Measurements from ENCODE around the gene WDR18. TPM values are rescaled to one million over a fixed set of nuclear protein-coding genes. Genes with fewer than 3 reads are reported as not detected.
"Not testable (repeated sequence)": the region's sequence is repeated elsewhere in the genome, so short reads cannot be mapped to it uniquely, and the experiment has no call there.

Gene WDR18
- total RNA-seq, 2 experiments from 2014 or later: 73.3 to 75.8 TPM

DNA sequence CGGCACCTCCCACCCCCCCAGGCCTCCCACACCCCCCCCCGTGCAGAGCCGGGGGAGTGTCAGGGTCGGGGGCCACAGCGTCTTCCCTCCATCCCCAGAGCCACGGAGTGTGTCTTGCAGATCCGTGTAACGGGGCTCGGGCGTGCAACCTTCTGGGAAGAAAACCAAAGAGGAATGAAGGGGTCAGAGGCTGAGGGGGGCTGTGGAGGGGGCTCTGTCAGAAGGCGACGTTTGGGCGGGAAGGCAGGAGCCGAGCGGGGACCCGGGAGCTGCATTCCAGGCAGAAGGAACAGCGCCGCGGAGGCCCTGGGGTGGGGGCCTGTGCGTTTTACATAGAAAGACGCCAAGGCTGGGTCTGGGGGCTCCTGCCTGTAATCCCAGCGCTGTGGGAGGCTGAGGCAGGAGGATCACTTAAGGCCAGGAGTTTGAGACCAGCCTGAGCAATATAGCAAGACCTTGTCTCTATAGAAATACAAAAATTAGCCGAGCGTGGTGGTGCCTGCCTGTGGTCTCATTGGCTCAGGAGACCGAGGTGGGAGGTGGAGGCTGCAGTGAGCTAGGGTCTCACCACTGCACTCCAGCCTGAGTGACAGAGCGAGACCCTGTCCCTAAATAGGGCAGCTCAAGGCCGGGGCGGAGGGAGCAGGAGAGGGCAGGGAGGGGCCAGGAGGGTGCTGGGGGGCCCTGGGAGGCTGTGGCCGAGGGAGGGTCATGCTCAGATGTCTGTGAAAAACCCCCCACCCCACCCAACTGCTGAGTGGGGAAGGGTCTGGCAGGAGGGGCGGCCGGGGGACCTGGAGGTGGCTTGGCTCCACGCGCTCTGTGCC lies 30.5 kb upstream of the WDR18 start:
- Mint-ChIP-seq H3K4me1 (ENCODE audit: low read depth) (peaks cover 9% of the 10 kb centered on the region), H3K27ac (no peak overlapping the region), H3K9me3 (no peaks in the 10 kb centered on the region), H3K27me3 (no peaks in the 10 kb centered on the region), H3K36me3 (no peaks in the 10 kb centered on the region), H3K4me3 (no peak overlapping the region)
- POLR2A ChIA-PET: no interaction called here
- CTCF ChIA-PET: no interaction called here
- intact Hi-C loops (cut with micrococcal nuclease): no loop called here
- no peak for DNase-seq

- H3K4me1 Mint-ChIP-seq (ENCODE audit: low read depth): peaks cover 13% of the 10 kb centered on the region
These were observed 29.9 kb upstream of the WDR18 start for GRCh38 chr19:954272-954671.

DNA sequence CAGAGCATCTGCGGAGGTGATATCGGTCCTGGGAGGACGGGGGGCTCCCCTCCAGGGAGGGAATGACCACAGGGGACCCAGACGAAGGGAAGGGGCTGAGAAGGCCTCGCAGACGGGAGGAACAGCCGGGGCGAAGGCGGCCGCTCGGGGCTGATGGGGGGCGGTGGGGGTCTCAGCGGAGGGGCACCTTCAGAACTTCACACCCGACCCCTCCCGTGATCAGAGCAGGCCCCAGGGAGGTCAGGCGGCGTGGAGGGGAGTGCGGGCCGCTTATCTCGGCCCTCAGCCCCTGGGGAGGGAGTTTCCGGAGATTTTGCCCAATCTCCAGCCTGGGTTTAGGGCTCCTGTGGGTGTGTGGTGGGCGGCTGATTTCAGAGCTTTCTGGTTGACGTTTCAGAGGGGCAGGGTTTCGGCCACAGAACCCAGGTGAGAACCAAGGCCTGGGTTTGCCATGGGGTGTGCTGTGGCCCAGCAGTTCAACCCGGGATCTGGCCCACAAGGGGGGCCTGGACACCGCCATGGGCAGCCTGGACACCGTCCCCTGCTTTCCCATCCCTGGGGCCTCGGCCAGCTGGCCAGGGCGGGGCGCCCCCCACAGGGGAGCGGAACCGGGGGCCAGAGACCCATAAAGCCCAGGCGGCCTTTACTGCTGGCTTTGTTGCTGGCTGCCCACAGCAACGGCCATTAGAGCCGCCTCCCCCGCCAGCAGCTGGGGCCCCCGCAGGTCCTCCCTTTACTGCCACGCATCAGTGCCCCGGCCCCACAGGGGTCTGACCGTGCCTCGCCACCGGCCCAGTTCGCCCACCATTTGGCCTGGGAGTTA lies 29.3 kb upstream of the WDR18 start:
- DNase-seq: no peak
- H3K36me3 Mint-ChIP-seq: no peaks in the 10 kb centered on the region
- no peaks in the 10 kb centered on the region for H3K27me3 Mint-ChIP-seq
- peaks cover 13% of the 10 kb centered on the region for H3K4me1 Mint-ChIP-seq (ENCODE audit: low read depth)
- ChIA-PET CTCF (no interaction called here), POLR2A (no interaction called here)
- H3K27ac Mint-ChIP-seq: no peak overlapping the region
- H3K4me3 Mint-ChIP-seq: no peak overlapping the region
- intact Hi-C loops (cut with micrococcal nuclease): no loop called here
- no peaks in the 10 kb centered on the region for H3K9me3 Mint-ChIP-seq

More at GRCh38 chr19:954272-954671, 29.9 kb upstream of the WDR18 start:
- Mint-ChIP-seq H3K9me3 (no peaks in the 10 kb centered on the region), H3K36me3 (no peaks in the 10 kb centered on the region), H3K27me3 (no peaks in the 10 kb centered on the region), H3K27ac (no peak overlapping the region), H3K4me3 (no peak overlapping the region)
- DNase-seq: no peak
- CTCF ChIA-PET: no interaction called here
- POLR2A ChIA-PET: no interaction called here
- intact Hi-C loops (cut with micrococcal nuclease): no loop called here

- H3K27me3 Mint-ChIP-seq: no peaks in the 10 kb centered on the region
- ChIA-PET CTCF (no interaction called here), POLR2A (no interaction called here)
- H3K9me3 Mint-ChIP-seq: no peaks in the 10 kb centered on the region
- no peaks in the 10 kb centered on the region for H3K36me3 Mint-ChIP-seq
- no peak for DNase-seq
- no peak overlapping the region for H3K4me3 Mint-ChIP-seq
- peaks cover 13% of the 10 kb centered on the region for H3K4me1 Mint-ChIP-seq (ENCODE audit: low read depth)
- H3K27ac Mint-ChIP-seq: no peak overlapping the region
- intact Hi-C loops (cut with micrococcal nuclease): no loop called here
These were observed 28.1 kb upstream of the WDR18 start for GRCh38 chr19:955803-956765.

- H3K27ac Mint-ChIP-seq: no peak overlapping the region
- no peak overlapping the region for H3K4me3 Mint-ChIP-seq
- CTCF ChIA-PET: no interaction called here
- POLR2A ChIA-PET: no interaction called here
- DNase-seq: no peak
- no peaks in the 10 kb centered on the region for H3K9me3 Mint-ChIP-seq
- H3K4me1 Mint-ChIP-seq (ENCODE audit: low read depth): peaks cover 9% of the 10 kb centered on the region
- no peaks in the 10 kb centered on the region for H3K36me3 Mint-ChIP-seq
- H3K27me3 Mint-ChIP-seq: no peaks in the 10 kb centered on the region
- intact Hi-C loops (cut with micrococcal nuclease): no loop called here
These were observed 27.2 kb upstream of the WDR18 start for GRCh38 chr19:956766-957440.

GRCh38 chr19:957578-957977 lies 26.6 kb upstream of the WDR18 start:
- H3K27ac Mint-ChIP-seq; H3K27me3 Mint-ChIP-seq; CTCF ChIA-PET; H3K4me3 Mint-ChIP-seq; H3K9me3 Mint-ChIP-seq; POLR2A ChIA-PET; H3K36me3 Mint-ChIP-seq; DNase-seq; intact Hi-C loops (cut with micrococcal nuclease): not testable (repeated sequence)
- H3K4me1 Mint-ChIP-seq (ENCODE audit: low read depth): peaks cover 13% of the 10 kb centered on the region

GRCh38 chr19:958967-959855 lies 24.9 kb upstream of the WDR18 start:
- H3K27me3 Mint-ChIP-seq: no peaks in the 10 kb centered on the region
- no peak overlapping the region for H3K27ac Mint-ChIP-seq
- peaks cover 3% of the 10 kb centered on the region for H3K36me3 Mint-ChIP-seq
- CTCF ChIA-PET: no interaction called here
- intact Hi-C loops (cut with micrococcal nuclease): no loop called here
- H3K4me3 Mint-ChIP-seq: no peak overlapping the region
- peak; percentile 60 for DNase-seq
- POLR2A ChIA-PET: interaction anchor here (0.5 kb wide), 1 partner anchor 19 kb away, joined by 3 read pairs; no protein-coding TSS in a partner anchor
- H3K4me1 Mint-ChIP-seq (ENCODE audit: low read depth): peaks cover 9% of the 10 kb centered on the region
- H3K9me3 Mint-ChIP-seq: no peaks in the 10 kb centered on the region

- peaks cover under 1% of the 10 kb centered on the region for H3K9me3 Mint-ChIP-seq
- DNase-seq: no peak
- intact Hi-C loops (cut with micrococcal nuclease): no loop called here
- no peaks in the 10 kb centered on the region for H3K27me3 Mint-ChIP-seq
- CTCF ChIA-PET: no interaction called here
- no peak overlapping the region for H3K27ac Mint-ChIP-seq
- peaks cover 8% of the 10 kb centered on the region for H3K36me3 Mint-ChIP-seq
- no peak overlapping the region for H3K4me3 Mint-ChIP-seq
- POLR2A ChIA-PET: interaction anchor here (0.5 kb wide), 1 partner anchor 20 kb away, joined by 3 read pairs; no protein-coding TSS in a partner anchor
- H3K4me1 Mint-ChIP-seq (ENCODE audit: low read depth): peaks cover 9% of the 10 kb centered on the region
These were observed 24.1 kb upstream of the WDR18 start for GRCh38 chr19:960020-960419.

DNA sequence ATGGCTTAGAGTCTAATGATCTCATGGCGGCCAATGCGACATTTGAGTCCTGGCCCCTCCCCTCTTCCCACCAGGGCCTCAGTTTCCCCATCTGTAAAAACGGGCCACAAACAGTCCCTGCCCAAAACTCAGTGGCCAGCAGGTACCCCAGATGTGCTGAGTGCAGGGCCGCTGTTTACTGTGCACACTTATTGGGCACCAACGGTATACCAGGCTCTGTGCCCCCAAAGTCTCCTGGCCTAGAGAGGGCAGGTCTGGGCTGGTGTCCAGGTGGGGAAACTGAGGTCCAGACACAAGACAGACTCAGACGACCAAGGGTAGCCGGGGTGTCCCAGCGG lies 23.6 kb upstream of the WDR18 start:
- no peak for DNase-seq
- CTCF ChIA-PET: no interaction called here
- Mint-ChIP-seq H3K9me3 (peaks cover 3% of the 10 kb centered on the region), H3K27me3 (no peaks in the 10 kb centered on the region), H3K27ac (no peak overlapping the region), H3K4me1 (ENCODE audit: low read depth) (peaks cover 9% of the 10 kb centered on the region), H3K4me3 (no peak overlapping the region), H3K36me3 (peaks cover 12% of the 10 kb centered on the region)
- intact Hi-C loops (cut with micrococcal nuclease): no loop called here
- POLR2A ChIA-PET: no interaction called here

DNA sequence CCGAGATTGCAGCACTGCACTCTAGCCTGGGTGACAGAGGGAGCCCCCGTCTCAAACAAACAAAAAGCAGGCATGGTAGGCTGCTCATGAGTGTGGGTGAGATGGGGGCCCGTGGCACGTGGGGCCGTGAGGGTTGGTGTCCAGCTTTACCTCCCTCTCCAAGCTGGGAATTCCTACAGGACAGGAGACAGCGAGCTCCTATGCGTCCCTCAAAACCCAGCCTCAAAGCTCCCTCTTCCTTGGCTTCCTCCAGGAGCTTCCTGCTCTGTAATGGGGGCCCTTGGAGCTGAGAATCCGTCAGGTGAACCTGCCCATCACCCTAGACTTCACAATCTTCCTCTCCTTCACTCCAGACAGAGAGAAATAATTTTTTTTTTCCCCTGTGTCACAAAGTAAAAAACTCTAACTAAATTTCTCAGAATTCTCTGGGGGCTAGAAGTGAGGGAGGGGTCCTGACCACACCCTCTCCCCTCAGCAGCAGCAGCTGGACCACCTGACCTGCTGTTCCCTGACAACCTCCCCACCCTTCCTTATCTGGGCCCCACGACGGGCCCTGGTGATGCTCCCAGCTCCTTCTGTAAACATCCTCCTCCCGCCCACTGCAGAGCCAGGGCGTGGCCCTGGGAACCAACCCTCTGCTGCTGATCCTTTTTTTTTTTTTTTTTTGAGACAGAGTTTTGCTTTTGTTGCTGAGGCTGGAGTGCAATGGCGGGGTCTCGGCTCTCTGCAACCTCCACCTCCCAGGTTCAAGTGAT lies 22.1 kb upstream of the WDR18 start:
- no peaks in the 10 kb centered on the region for H3K27me3 Mint-ChIP-seq
- H3K36me3 Mint-ChIP-seq: peaks cover 14% of the 10 kb centered on the region
- H3K4me1 Mint-ChIP-seq (ENCODE audit: low read depth): peaks cover 9% of the 10 kb centered on the region
- ChIA-PET CTCF (interaction anchor here (1.1 kb wide), 1 partner anchor 9 kb away, joined by 5 read pairs; no protein-coding TSS in a partner anchor), POLR2A (no interaction called here)
- no peak overlapping the region for H3K4me3 Mint-ChIP-seq
- peaks cover 3% of the 10 kb centered on the region for H3K9me3 Mint-ChIP-seq
- no peak overlapping the region for H3K27ac Mint-ChIP-seq
- intact Hi-C loops (cut with micrococcal nuclease): no loop called here
- DNase-seq: no peak
